ENCODE results near the gene RNF212B. TPM values are rescaled to one million over a fixed set of nuclear protein-coding genes. Genes with fewer than 3 reads are reported as not detected.
A peak's percentile ranks its signal among the peaks of the same experiment; 100 is the strongest.

RNF212B gene
- total RNA-seq, 1 donor from 2014 or later, result not detected

DNA sequence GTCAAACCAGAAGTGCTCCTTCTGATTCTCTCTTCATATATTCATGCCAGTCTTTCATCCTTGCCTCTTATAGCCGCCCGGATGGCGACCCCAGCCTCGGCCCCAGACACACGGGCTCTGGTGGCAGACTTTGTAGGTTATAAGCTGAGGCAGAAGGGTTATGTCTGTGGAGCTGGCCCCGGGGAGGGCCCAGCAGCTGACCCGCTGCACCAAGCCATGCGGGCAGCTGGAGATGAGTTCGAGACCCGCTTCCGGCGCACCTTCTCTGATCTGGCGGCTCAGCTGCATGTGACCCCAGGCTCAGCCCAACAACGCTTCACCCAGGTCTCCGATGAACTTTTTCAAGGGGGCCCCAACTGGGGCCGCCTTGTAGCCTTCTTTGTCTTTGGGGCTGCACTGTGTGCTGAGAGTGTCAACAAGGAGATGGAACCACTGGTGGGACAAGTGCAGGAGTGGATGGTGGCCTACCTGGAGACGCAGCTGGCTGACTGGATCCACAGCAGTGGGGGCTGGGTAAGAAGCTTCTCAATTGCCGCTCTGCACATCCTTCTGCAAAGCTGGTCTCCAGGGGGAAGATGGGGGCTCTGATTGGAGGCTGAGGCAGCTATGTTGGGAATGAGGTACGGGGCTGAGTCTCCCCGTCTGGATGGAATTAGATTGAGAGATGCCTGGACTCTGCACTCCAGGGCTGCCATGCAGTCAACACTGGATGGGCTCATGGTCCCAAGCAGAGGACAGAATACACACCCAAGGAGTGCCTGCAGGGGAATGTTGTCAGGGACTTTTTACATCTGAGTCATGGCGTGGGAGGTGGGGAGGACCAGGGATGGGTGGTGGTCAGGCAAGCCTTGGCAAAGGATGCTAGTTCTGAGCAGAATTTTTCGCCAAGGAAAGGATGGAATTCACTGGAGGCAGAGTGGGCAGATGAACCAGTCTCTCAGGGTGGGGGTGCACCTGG lies 70.2 kb downstream of the RNF212B start:
- H3K4me3 ChIP-seq (ENCODE audit: low read depth, low read length), result peak overlapping the region; percentile 80
- no peaks in the 10 kb centered on the region for H3K27me3 ChIP-seq (ENCODE audit: control insufficient read depth, insufficient read depth, low read length)
- no peaks in the 10 kb centered on the region for H3K36me3 ChIP-seq (ENCODE audit: control insufficient read depth, insufficient read depth, low read length)
- TF ChIP-seq, protein P1, sequence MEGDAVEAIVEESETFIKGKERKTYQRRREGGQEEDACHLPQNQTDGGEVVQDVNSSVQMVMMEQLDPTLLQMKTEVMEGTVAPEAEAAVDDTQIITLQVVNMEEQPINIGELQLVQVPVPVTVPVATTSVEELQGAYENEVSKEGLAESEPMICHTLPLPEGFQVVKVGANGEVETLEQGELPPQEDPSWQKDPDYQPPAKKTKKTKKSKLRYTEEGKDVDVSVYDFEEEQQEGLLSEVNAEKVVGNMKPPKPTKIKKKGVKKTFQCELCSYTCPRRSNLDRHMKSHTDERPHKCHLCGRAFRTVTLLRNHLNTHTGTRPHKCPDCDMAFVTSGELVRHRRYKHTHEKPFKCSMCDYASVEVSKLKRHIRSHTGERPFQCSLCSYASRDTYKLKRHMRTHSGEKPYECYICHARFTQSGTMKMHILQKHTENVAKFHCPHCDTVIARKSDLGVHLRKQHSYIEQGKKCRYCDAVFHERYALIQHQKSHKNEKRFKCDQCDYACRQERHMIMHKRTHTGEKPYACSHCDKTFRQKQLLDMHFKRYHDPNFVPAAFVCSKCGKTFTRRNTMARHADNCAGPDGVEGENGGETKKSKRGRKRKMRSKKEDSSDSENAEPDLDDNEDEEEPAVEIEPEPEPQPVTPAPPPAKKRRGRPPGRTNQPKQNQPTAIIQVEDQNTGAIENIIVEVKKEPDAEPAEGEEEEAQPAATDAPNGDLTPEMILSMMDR (IDR thresholded peaks at IDR 0.05; ENCODE audit: insufficient read depth, low read length, poor library complexity, severe bottlenecking), result no peak
- DNase-seq (ENCODE audit: low read depth), result no peak

DNA sequence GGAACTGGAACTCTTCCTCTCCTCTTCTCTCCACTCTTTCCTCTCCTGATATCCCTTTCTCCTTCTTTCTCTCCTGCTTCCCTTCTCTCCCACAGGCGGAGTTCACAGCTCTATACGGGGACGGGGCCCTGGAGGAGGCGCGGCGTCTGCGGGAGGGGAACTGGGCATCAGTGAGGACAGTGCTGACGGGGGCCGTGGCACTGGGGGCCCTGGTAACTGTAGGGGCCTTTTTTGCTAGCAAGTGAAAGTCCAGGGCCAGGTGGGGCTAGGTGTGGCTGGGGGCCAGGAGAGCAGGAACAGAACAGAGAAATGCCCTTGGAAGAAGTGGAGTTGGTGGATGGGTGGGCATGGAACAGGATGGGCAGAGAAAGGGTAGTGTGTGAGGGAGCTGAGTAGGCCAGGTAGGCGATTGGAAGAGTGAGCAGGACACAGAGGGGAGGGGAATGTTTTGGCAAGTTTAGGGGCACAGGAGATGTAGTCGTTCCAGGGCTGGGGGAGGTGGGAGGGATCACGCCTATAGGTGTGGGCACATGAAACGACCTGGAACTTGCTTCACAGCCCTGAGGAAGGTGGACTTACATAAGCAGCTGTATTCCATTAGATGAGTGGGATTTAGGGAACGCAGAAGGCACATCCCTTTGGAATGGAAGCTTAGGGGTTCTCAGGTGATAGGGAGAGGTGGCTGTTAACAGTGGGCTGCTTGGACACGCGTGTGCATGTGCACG lies 71.1 kb downstream of the RNF212B start:
- H3K36me3 ChIP-seq (ENCODE audit: control insufficient read depth, insufficient read depth, low read length), result no peaks in the 10 kb centered on the region
- no peaks in the 10 kb centered on the region for H3K27me3 ChIP-seq (ENCODE audit: control insufficient read depth, insufficient read depth, low read length)
- H3K4me3 ChIP-seq (ENCODE audit: low read depth, low read length), result no peak overlapping the region
- no peak for DNase-seq (ENCODE audit: low read depth)
- TF ChIP-seq, protein P1 (IDR thresholded peaks at IDR 0.05; ENCODE audit: insufficient read depth, low read length, poor library complexity, severe bottlenecking), result no peak

GRCh38 chr14:23310546-23310945 lies 72.8 kb downstream of the RNF212B start:
- DNase-seq (ENCODE audit: low read depth), result no peak
- no peaks in the 10 kb centered on the region for H3K27me3 ChIP-seq (ENCODE audit: control insufficient read depth, insufficient read depth, low read length)
- no peak overlapping the region for H3K4me3 ChIP-seq (ENCODE audit: low read depth, low read length)
- no peaks in the 10 kb centered on the region for H3K36me3 ChIP-seq (ENCODE audit: control insufficient read depth, insufficient read depth, low read length)
- TF ChIP-seq, protein P1 (IDR thresholded peaks at IDR 0.05; ENCODE audit: insufficient read depth, low read length, poor library complexity, severe bottlenecking), result no peak

- TF ChIP-seq, protein P1 (IDR thresholded peaks at IDR 0.05; ENCODE audit: insufficient read depth, low read length, poor library complexity, severe bottlenecking), result no peak
- H3K36me3 ChIP-seq (ENCODE audit: control insufficient read depth, insufficient read depth, low read length), result no peaks in the 10 kb centered on the region
Observed at GRCh38 chr14:23316300-23316699, 78.6 kb downstream of the RNF212B start.

GRCh38 chr14:23319746-23320583 lies 82.2 kb downstream of the RNF212B start:
- H3K36me3 ChIP-seq (ENCODE audit: control insufficient read depth, insufficient read depth, low read length), result no peaks in the 10 kb centered on the region
- no peaks in the 10 kb centered on the region for H3K27me3 ChIP-seq (ENCODE audit: control insufficient read depth, insufficient read depth, low read length)
- TF ChIP-seq, protein P1 (IDR thresholded peaks at IDR 0.05; ENCODE audit: insufficient read depth, low read length, poor library complexity, severe bottlenecking), result no peak
- no peak for DNase-seq (ENCODE audit: low read depth)
- H3K4me3 ChIP-seq (ENCODE audit: low read depth, low read length), result no peak overlapping the region

More at GRCh38 chr14:23316300-23316699, 78.6 kb downstream of the RNF212B start:
- H3K27me3 ChIP-seq (ENCODE audit: control insufficient read depth, insufficient read depth, low read length), result no peaks in the 10 kb centered on the region
- no peak overlapping the region for H3K4me3 ChIP-seq (ENCODE audit: low read depth, low read length)
- DNase-seq (ENCODE audit: low read depth), result no peak
